ENCODE measurements around the gene AHRR. TPM values are rescaled to one million over a fixed set of nuclear protein-coding genes. Genes with fewer than 3 reads are reported as not detected.

AHRR gene
- total RNA-seq, 1 donor from 2014 or later = 54.9 TPM

DNA sequence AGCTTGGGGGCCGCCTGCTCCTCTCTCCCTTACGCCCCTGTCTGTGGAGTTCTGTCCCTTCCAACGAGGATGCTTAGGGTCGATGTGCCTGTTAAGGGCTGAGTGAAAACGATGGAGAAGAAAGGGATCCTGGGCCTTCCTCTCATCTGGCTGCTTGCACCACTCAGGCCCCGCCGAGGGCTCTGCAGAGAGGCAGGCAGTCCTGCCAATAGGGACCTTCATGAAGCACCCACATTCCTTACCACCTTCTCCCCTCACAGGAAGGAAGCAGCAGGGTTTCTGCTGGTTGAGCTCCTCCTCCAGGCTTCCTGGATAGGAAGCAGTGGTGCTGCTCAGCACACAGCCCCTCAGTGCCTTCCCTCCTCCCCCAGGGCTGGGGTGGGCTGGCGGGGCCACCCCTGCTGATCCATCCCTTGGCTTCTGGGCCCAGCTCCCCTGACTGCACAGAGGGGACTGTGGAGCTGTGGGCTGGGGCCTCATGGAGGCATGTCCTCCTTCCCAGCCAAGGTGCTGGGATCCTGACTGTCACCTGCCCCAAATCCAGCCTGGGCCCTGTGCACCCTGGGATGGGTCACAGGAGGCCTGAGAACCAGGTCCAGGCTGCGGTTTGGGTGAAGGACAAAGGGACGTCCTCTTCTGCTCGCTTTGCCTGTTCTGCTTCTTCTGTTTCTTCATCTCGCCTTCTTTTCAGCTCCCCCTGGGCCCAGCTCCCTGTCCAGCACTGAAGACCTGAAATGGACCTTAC is 50.5 kb downstream of the AHRR start:
- H3K27me3 Mint-ChIP-seq (ENCODE audit: unreplicated experiment) = no peaks in the 10 kb centered on the region
- H3K27ac Mint-ChIP-seq (ENCODE audit: unreplicated experiment) = peak overlapping the region; percentile 93
- DNase-seq (ENCODE audit: extremely low spot score, unreplicated experiment) = peak; percentile 78
- TF ChIP-seq, protein P1, sequence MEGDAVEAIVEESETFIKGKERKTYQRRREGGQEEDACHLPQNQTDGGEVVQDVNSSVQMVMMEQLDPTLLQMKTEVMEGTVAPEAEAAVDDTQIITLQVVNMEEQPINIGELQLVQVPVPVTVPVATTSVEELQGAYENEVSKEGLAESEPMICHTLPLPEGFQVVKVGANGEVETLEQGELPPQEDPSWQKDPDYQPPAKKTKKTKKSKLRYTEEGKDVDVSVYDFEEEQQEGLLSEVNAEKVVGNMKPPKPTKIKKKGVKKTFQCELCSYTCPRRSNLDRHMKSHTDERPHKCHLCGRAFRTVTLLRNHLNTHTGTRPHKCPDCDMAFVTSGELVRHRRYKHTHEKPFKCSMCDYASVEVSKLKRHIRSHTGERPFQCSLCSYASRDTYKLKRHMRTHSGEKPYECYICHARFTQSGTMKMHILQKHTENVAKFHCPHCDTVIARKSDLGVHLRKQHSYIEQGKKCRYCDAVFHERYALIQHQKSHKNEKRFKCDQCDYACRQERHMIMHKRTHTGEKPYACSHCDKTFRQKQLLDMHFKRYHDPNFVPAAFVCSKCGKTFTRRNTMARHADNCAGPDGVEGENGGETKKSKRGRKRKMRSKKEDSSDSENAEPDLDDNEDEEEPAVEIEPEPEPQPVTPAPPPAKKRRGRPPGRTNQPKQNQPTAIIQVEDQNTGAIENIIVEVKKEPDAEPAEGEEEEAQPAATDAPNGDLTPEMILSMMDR (IDR thresholded peaks at IDR 0.05) = no peak
- H3K9me3 Mint-ChIP-seq (ENCODE audit: unreplicated experiment) = no peaks in the 10 kb centered on the region
- H3K4me3 Mint-ChIP-seq (ENCODE audit: unreplicated experiment) = no peak overlapping the region
- H3K4me1 Mint-ChIP-seq (ENCODE audit: unreplicated experiment) = peaks cover 48% of the 10 kb centered on the region
- H3K36me3 Mint-ChIP-seq (ENCODE audit: unreplicated experiment) = peaks cover 12% of the 10 kb centered on the region

DNA sequence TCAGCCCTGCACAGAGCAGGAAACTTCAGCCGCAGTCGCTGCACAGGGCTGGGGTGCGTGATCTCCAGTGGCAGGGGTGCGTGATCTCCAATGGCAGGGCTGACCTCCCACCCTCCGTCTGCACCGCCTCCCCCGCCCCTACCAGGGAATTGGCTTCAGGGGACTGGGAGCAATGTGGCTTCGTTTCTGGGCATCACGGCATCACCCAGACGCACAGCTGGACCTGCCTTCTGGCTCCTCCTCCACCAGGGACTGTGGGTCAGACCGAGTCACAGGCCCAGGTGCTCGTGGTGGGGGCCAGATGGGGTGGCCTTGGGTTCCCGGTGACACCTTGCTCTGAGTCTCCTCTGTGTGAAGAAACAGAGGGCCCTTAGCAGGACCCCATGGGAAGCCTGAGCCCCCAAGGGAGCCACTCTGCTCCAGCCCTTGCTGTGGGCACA is 51.1 kb downstream of the AHRR start:
- peak; percentile 83 for DNase-seq (ENCODE audit: extremely low spot score, unreplicated experiment)
- H3K27ac Mint-ChIP-seq (ENCODE audit: unreplicated experiment) = peak overlapping the region; percentile 93
- H3K4me3 Mint-ChIP-seq (ENCODE audit: unreplicated experiment) = no peak overlapping the region
- peaks cover 49% of the 10 kb centered on the region for H3K4me1 Mint-ChIP-seq (ENCODE audit: unreplicated experiment)
- H3K9me3 Mint-ChIP-seq (ENCODE audit: unreplicated experiment) = no peaks in the 10 kb centered on the region
- TF ChIP-seq, protein P1 (IDR thresholded peaks at IDR 0.05) = no peak
- peaks cover 12% of the 10 kb centered on the region for H3K36me3 Mint-ChIP-seq (ENCODE audit: unreplicated experiment)
- no peaks in the 10 kb centered on the region for H3K27me3 Mint-ChIP-seq (ENCODE audit: unreplicated experiment)

DNA sequence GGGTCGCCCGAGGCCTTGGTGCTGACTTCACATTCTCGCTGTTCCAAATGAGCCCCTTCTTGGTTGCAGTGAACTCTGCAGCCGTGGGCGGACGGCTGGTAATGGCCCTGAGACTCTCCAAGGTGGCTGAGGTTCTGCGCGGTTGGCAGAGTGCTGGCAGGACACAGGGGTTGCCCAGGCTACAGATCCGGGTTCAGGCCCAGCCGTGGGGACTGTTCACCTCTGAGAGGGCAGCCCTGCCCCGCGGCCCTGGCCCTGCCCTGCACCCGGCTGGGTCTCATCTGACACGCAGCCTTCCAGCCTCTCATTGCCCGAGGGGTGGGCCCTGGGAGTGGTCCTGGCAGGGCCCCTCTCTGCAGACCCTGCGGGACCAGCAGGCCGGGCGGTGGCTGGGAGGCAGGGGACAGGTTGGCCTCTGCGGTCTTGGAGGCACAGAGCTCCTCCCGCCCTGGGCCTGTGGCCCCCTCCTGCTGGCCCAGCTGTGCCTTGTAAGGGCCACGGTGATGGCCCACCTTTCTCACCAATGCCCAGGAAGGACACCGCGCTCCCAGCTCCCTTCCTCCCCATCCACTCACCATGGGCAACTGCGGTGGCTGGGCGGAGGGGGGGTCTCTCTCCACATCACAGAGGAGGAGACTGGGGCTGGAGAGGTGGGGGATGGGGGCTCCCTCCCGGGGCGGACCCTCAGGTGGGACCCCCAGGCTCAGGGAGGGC is 51.6 kb downstream of the AHRR start:
- TF ChIP-seq, protein P1 (IDR thresholded peaks at IDR 0.05) = no peak
- Mint-ChIP-seq H3K27me3 (ENCODE audit: unreplicated experiment) (no peaks in the 10 kb centered on the region), H3K27ac (ENCODE audit: unreplicated experiment) (peak overlapping the region; percentile 93), H3K4me1 (ENCODE audit: unreplicated experiment) (peaks cover 54% of the 10 kb centered on the region), H3K36me3 (ENCODE audit: unreplicated experiment) (peaks cover 14% of the 10 kb centered on the region), H3K4me3 (ENCODE audit: unreplicated experiment) (peak overlapping the region; percentile 35), H3K9me3 (ENCODE audit: unreplicated experiment) (no peaks in the 10 kb centered on the region)
- DNase-seq (ENCODE audit: extremely low spot score, unreplicated experiment) = peak; percentile 86

DNA sequence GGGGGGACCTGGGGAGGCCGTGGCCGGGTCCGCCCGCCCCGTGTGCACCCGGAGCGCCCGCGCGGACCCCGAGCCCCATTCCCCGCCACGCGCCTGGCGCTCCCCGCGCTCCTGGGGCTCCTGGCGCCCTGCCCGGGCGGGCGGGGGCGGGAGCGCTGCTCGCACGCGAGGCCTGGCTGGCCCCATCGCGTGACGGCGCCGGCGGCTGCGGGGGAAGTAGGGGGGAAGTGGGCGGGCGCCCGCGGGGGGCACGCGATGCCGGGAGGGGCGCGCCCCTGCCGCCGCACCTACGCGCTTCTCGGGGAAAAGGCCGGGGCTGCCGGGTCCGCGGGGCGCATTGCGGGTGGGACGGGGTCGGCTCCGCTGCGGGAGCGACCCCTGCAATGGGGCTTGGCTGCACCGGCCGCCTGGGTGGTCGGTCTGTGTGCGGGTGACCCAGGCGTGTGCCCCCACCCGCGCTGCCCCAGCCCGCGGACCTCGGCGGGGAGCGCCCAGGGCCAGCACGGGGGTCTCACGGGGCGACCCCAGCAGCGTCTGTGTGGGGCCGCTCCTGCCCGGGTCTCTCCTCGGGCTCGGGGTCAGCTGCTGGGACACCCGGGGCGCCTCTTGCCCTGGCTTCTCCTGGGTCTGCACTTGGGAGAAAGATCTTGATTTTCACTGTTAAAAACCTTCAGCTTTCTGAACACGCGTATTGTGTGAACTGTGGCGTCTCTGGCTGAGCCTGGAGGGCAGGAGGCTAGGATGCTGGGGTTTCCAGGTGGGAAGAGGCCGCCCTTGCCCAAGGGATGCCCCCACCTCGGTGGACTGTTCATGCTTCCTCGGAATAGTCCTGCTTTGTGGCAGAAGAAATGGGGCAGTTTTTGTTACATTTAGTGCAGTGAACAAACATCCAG is 52.4 kb downstream of the AHRR start:
- peak overlapping the region; percentile 96 for H3K27ac Mint-ChIP-seq (ENCODE audit: unreplicated experiment)
- peak; percentile 94 for DNase-seq (ENCODE audit: extremely low spot score, unreplicated experiment)
- peaks cover 54% of the 10 kb centered on the region for H3K4me1 Mint-ChIP-seq (ENCODE audit: unreplicated experiment)
- H3K9me3 Mint-ChIP-seq (ENCODE audit: unreplicated experiment) = no peaks in the 10 kb centered on the region
- H3K36me3 Mint-ChIP-seq (ENCODE audit: unreplicated experiment) = peaks cover 22% of the 10 kb centered on the region
- TF ChIP-seq, protein P1 (IDR thresholded peaks at IDR 0.05) = no peak
- no peaks in the 10 kb centered on the region for H3K27me3 Mint-ChIP-seq (ENCODE audit: unreplicated experiment)
- peak overlapping the region; percentile 29 for H3K4me3 Mint-ChIP-seq (ENCODE audit: unreplicated experiment)

Measured in osteocyte (in vitro differentiated cells).